LoVo (cell line): ENCODE measurements around the gene PDS5B.
A peak's percentile ranks its signal among the peaks of the same experiment; 100 is the strongest.
"Not testable (repeated sequence)": the region's sequence is repeated elsewhere in the genome, so short reads cannot be mapped to it uniquely, and the experiment has no call there.

ENCODE experiments used
- DNase-seq: peaks from one replicate; pipeline ENCODE4 v3.0.0-alpha.2; 2016; ENCODE audit warnings: low spot score

Gene PDS5B

GRCh38 chr13:32659736-32660135 is 73.5 kb downstream of the PDS5B start:
- DNase-seq: no peak

GRCh38 chr13:32660227-32660626 is 74.0 kb downstream of the PDS5B start:
- no peak for DNase-seq

- DNase-seq: no peak
Measured at GRCh38 chr13:32661685-32662084, 75.4 kb downstream of the PDS5B start.

GRCh38 chr13:32663660-32664059 is 77.4 kb downstream of the PDS5B start:
- DNase-seq: no peak

GRCh38 chr13:32666990-32667571 is 80.8 kb downstream of the PDS5B start:
- DNase-seq: no peak

GRCh38 chr13:32669030-32669646 is 82.9 kb downstream of the PDS5B start:
- DNase-seq: peak; percentile 38

- DNase-seq: no peak
Measured at GRCh38 chr13:32674503-32674902, 88.3 kb downstream of the PDS5B start.

GRCh38 chr13:32676242-32676641 is 90.0 kb downstream of the PDS5B start:
- no peak for DNase-seq

GRCh38 chr13:32682130-32682529 is 95.9 kb downstream of the PDS5B start:
- no peak for DNase-seq

GRCh38 chr13:32682740-32683139 is 96.5 kb downstream of the PDS5B start:
- DNase-seq: no peak

GRCh38 chr13:32687275-32687674 is 101.0 kb downstream of the PDS5B start:
- DNase-seq: no peak

- DNase-seq: no peak
Measured at GRCh38 chr13:32695602-32696250, 109.5 kb downstream of the PDS5B start.

- DNase-seq: no peak
Measured at GRCh38 chr13:32707471-32707870, 121.2 kb downstream of the PDS5B start.

- no peak for DNase-seq
Measured at GRCh38 chr13:32713397-32713796, 127.1 kb downstream of the PDS5B start.

GRCh38 chr13:32716201-32716600 is 129.9 kb downstream of the PDS5B start:
- not testable (repeated sequence) for DNase-seq

- no peak for DNase-seq
Measured at GRCh38 chr13:32720026-32720425, 133.8 kb downstream of the PDS5B start.

GRCh38 chr13:32721131-32722034 is 135.1 kb downstream of the PDS5B start:
- not testable (repeated sequence) for DNase-seq

GRCh38 chr13:32722340-32722739 is 136.1 kb downstream of the PDS5B start:
- no peak for DNase-seq

- DNase-seq: no peak
Measured at GRCh38 chr13:32723987-32724386, 137.7 kb downstream of the PDS5B start.

- DNase-seq: no peak
Measured at GRCh38 chr13:32726374-32727037, 140.3 kb downstream of the PDS5B start.

- DNase-seq: no peak
Measured at GRCh38 chr13:32728327-32728726, 142.1 kb downstream of the PDS5B start.

- DNase-seq: not testable (repeated sequence)
Measured at GRCh38 chr13:32729097-32729496, 142.8 kb downstream of the PDS5B start.
